ENCODE results near the gene GCNT1.

The GCNT1 gene

GRCh38 chr9:76542360-76542759 is 83.4 kb downstream of the GCNT1 start:
- DNase-seq, result peak; percentile 4

GRCh38 chr9:76545191-76545590 is 86.2 kb downstream of the GCNT1 start:
- no peak for DNase-seq

- no peak for DNase-seq
Measured at GRCh38 chr9:76552181-76552580, 93.2 kb downstream of the GCNT1 start.

GRCh38 chr9:76552751-76553455 is 93.9 kb downstream of the GCNT1 start:
- no peak for DNase-seq

- no peak for DNase-seq
Measured at GRCh38 chr9:76553680-76554079, 94.7 kb downstream of the GCNT1 start.
